OCI-LY1 (cell line): ENCODE data around the gene EMC9.

ENCODE experiments used
- H2AFZ ChIP-seq: fragments of 200-600 bp; sonication (generic), shearing (Covaris generic); 2 replicates; pipeline ENCODE4 v1.6.0; 2014; ENCODE audit warnings: antibody characterized with exemption, mild to moderate bottlenecking, low read length
- H3F3A ChIP-seq: fragments of 200-600 bp; sonication (generic), shearing (Covaris generic); 2 replicates; pipeline ENCODE4 v1.6.0; 2014; ENCODE audit warnings: mild to moderate bottlenecking, antibody characterized with exemption, low read length, moderate library complexity; ENCODE audit not compliant: insufficient read depth
- H3K27ac ChIP-seq: fragments of 200-600 bp; sonication (generic); 2 replicates; pipeline ENCODE4 v1.5.1; 2014; ENCODE audit warnings: low read length, mixed run types, mild to moderate bottlenecking, low read depth; ENCODE audit not compliant: poor library complexity, severe bottlenecking
- H3K27me3 ChIP-seq: fragments of 200-600 bp; sonication (generic); 2 replicates; pipeline ENCODE4 v1.6.0; 2014; ENCODE audit warnings: antibody characterized with exemption, mild to moderate bottlenecking, low read length, moderate library complexity; ENCODE audit not compliant: insufficient read depth
- H3K36me3 ChIP-seq: fragments of 200-600 bp; sonication (generic); 2 replicates; pipeline ENCODE4 v1.6.1; 2014; ENCODE audit warnings: mild to moderate bottlenecking, antibody characterized with exemption, low read length, moderate library complexity, mixed read lengths; ENCODE audit not compliant: insufficient read depth
- H3K4me1 ChIP-seq: fragments of 200-600 bp; sonication (generic); 2 replicates; pipeline ENCODE4 v1.5.1; 2014; ENCODE audit warnings: mild to moderate bottlenecking, low read length, moderate library complexity; ENCODE audit not compliant: insufficient read depth, severe bottlenecking
- H3K4me2 ChIP-seq: fragments of 200-600 bp; sonication (generic), shearing (Covaris generic); 2 replicates; pipeline ENCODE4 v1.6.1; 2014; ENCODE audit warnings: low read length
- H3K4me3 ChIP-seq: fragments of 200-600 bp; sonication (generic); 2 replicates; pipeline ENCODE4 v1.5.1; 2014; ENCODE audit warnings: low read length, low read depth, mild to moderate bottlenecking, mixed read lengths; ENCODE audit not compliant: poor library complexity, severe bottlenecking
- H3K79me2 ChIP-seq: fragments of 200-600 bp; shearing (Covaris generic); 2 replicates; pipeline ENCODE4 v1.6.1; 2016; ENCODE audit warnings: mixed run types, low read length, mixed read lengths; ENCODE audit not compliant: insufficient read depth
- H3K9ac ChIP-seq: fragments of 200-600 bp; sonication (generic), shearing (Covaris generic); 2 replicates; pipeline ENCODE4 v1.6.1; 2014; ENCODE audit warnings: mild to moderate bottlenecking, low read length, mixed read lengths
- H3K9me2 ChIP-seq: fragments of 200-600 bp; sonication (generic), shearing (Covaris generic); 2 replicates; pipeline ENCODE4 v1.6.1; 2014; ENCODE audit warnings: low read depth, mild to moderate bottlenecking, low read length, mixed read lengths
- H3K9me3 ChIP-seq: fragments of 200-600 bp; shearing (Covaris generic); 2 replicates; pipeline ENCODE4 v1.6.1; 2014; ENCODE audit warnings: low read length, mixed read lengths
- H4K20me1 ChIP-seq: fragments of 200-600 bp; sonication (generic), shearing (Covaris generic); 2 replicates; pipeline ENCODE4 v1.6.0; 2016; ENCODE audit warnings: mild to moderate bottlenecking, low read length; ENCODE audit not compliant: insufficient read depth
- EZH2 ChIP-seq: fragments of 200-600 bp; sonication (generic), shearing (Covaris generic); IDR thresholded peaks from 2 replicates; pipeline ENCODE4 v1.8.0; 2017; ENCODE audit warnings: borderline replicate concordance, mixed run types, mild to moderate bottlenecking, antibody characterized with exemption, low read length, moderate library complexity, mixed read lengths
- TF ChIP-seq, protein P1 (sequence below): fragments of 200-600 bp; sonication (generic), shearing (Covaris generic); IDR thresholded peaks from 2 replicates; pipeline ENCODE4 v1.5.1; 2017; ENCODE audit warnings: mild to moderate bottlenecking, antibody characterized with exemption, low read length, moderate library complexity, mixed read lengths

Gene EMC9

DNA sequence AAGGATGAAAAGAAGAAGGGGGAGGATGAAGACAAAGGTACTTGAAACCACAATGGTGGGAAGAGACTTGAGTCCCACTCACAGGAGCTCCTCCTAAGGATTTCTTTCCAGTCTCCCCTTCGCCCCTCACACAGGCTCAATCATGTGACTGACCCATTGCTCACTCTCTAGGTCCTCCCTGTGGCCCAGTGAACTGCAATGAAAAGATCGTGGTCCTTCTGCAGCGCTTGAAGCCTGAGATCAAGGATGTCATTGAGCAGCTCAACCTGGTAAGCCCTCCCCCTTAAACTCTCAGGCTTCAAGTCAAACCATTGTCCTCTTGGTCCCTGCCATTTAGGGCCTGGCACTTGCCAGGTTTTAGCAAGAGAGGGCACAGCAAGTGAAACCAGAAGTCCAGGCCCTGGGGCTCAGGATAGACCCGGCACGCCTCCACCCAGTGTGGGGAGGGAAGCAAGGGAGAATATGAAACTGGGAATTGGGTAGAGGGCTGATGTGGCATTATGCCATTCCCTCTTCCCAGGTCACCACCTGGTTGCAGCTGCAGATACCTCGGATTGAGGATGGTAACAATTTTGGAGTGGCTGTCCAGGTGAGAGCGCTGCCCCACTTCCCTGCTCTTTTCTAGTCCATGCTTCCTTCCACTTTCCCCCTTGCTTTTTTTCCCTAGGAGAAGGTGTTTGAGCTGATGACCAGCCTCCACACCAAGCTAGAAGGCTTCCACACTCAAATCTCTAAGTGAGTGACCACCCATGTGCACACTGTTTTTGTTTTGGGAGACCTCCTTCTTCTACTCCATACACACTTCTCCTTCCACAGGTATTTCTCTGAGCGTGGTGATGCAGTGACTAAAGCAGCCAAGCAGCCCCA lies 3.6 kb downstream of the EMC9 start:
- Histone ChIP-seq H3K4me3 (no peak overlapping the region), H3K4me2 (peak overlapping the region; percentile 78; the same call in 1 of the 2 replicates), H2AFZ (no peak overlapping the region), H3K36me3 (peaks cover 31% of the 10 kb centered on the region), H3K27ac (peak overlapping the region; percentile 48), H4K20me1 (no peaks in the 10 kb centered on the region), H3F3A (no peaks in the 10 kb centered on the region), H3K9ac (no peak overlapping the region; the same call in 1 of the 2 replicates), H3K9me3 (no peaks in the 10 kb centered on the region), H3K27me3 (no peaks in the 10 kb centered on the region), H3K79me2 (peaks cover 14% of the 10 kb centered on the region), H3K9me2 (no peaks in the 10 kb centered on the region), H3K4me1 (peaks cover 38% of the 10 kb centered on the region)
- TF ChIP-seq, protein P1, sequence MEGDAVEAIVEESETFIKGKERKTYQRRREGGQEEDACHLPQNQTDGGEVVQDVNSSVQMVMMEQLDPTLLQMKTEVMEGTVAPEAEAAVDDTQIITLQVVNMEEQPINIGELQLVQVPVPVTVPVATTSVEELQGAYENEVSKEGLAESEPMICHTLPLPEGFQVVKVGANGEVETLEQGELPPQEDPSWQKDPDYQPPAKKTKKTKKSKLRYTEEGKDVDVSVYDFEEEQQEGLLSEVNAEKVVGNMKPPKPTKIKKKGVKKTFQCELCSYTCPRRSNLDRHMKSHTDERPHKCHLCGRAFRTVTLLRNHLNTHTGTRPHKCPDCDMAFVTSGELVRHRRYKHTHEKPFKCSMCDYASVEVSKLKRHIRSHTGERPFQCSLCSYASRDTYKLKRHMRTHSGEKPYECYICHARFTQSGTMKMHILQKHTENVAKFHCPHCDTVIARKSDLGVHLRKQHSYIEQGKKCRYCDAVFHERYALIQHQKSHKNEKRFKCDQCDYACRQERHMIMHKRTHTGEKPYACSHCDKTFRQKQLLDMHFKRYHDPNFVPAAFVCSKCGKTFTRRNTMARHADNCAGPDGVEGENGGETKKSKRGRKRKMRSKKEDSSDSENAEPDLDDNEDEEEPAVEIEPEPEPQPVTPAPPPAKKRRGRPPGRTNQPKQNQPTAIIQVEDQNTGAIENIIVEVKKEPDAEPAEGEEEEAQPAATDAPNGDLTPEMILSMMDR: no peak
- no peak for TF ChIP-seq EZH2

DNA sequence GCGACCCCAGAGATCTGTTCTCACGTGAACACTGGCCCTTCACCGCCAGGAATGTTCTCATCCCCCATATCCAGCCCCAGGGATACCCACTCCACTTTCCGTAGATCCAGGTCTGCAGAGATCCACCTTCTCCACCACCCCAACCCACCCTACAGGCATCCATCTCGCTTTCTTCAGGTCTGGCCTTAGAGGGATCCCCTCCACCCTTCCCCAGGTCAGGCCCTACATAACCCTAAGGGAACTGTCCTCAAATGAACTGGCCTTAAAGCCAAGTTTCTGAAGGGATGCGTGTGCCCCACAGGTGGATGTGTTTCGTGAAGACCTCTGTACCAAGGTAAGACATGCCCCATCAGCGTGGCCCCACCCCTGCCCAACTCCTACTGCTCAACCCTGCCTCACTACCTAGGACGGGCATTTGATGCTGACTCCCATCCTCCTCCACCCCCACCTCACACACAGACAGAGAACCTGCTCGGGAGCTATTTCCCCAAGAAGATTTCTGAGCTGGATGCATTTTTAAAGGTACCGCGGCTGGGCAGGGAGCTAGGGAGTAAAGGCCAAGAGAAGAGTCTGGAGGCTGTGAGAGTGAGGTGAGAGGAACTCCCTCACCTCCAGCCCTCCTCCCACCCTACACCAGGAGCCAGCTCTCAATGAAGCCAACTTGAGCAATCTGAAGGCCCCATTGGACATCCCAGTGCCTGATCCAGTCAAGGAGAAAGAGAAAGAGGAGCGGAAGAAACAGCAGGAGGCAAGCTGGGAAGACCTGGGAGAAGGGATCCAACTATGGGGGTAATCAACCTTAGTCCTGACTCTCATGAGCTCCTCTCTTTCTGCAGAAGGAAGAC lies 4.5 kb downstream of the EMC9 start:
- Histone ChIP-seq H3K4me1 (peaks cover 42% of the 10 kb centered on the region), H3K79me2 (peaks cover 14% of the 10 kb centered on the region), H3K4me2 (peak overlapping the region; percentile 78), H3K36me3 (peaks cover 28% of the 10 kb centered on the region), H3K9ac (peak overlapping the region; percentile 94), H3K9me2 (no peaks in the 10 kb centered on the region), H2AFZ (no peak overlapping the region), H4K20me1 (no peaks in the 10 kb centered on the region), H3K27me3 (no peaks in the 10 kb centered on the region), H3K27ac (peak overlapping the region; percentile 48), H3K9me3 (no peaks in the 10 kb centered on the region), H3F3A (no peaks in the 10 kb centered on the region), H3K4me3 (peak overlapping the region; percentile 98)
- no peak for TF ChIP-seq EZH2
- TF ChIP-seq, protein P1: no peak

DNA sequence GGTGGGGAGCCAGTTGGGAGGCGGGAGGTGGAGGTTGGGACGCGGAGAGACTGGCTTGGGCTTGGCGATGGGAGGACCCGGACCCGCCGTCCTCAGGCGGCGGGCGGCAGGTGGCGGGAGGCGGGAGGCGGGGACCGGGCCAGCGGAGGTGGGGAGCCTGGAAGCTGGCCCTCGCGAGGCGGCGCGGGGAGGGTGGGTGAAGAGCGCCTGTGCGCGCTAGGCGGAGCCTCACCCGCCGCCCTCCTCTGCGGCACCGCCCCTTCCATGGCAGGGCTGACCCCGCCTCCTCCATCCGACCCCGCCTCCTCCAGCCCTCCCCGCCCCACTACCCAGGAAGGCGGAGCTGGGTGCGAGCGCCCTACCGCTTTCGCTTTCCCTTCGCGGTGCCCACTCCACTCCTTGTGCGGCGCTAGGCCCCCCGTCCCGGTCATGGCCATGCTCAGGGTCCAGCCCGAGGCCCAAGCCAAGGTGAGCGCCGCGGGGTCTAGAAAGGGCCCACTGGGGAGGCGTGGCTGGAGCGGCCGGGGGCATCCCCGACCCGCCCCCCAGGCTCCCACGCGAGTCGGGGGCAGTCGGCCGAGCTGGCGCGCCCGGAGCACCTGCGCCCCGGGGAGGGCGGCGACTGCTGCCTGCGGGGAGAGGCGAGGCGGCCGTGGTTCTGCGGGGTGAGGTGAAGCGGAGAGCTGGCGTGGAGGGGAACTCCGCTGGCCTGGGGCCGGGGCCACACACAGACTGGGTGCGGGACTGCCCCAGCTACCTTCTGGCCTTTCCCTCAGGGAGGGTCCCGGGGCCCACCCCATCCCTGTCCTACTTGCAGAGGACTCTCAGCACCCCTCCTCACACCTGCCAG lies 5.3 kb downstream of the EMC9 start, which contains the start of gene PSME1:
PSME1 (plus strand) TSS at position 361 of the 850 bp plus-strand sequence; CDS start at position 430, 69 bp downstream.
- Histone ChIP-seq H3K4me3 (peak within 1 kb of the TSS; percentile 98), H3K27me3 (no peaks in the 10 kb centered on the region), H2AFZ (no peak within 1 kb of the TSS; the same call in 1 of the 2 replicates), H4K20me1 (no peaks in the 10 kb centered on the region), H3K79me2 (peaks cover 14% of the 10 kb centered on the region), H3K9me2 (no peaks in the 10 kb centered on the region), H3K27ac (peak within 1 kb of the TSS; percentile 48), H3K4me1 (peaks cover 41% of the 10 kb centered on the region), H3K36me3 (peaks cover 28% of the 10 kb centered on the region), H3K4me2 (peak within 1 kb of the TSS; percentile 78), H3F3A (no peaks in the 10 kb centered on the region), H3K9ac (peak within 1 kb of the TSS; percentile 94), H3K9me3 (no peaks in the 10 kb centered on the region)
- TF ChIP-seq, protein P1: no peak
- TF ChIP-seq EZH2: no peak
